Gastroesophageal sphincter (tissue), 3 donors: ENCODE data around the gene KCNMA1.

Source experiments
- CTCF ChIP-seq, 4 experiments: fragments of 200-600 bp in 2 of 4; fragments of 450-650 bp in 2 of 4; sonication (generic) in 1 of 4; IDR thresholded peaks; one replicate each; pipeline ENCODE4 v1.5.1; 2017 to 2019; ENCODE audit warnings: antibody characterized with exemption in 4 of 4, mild to moderate bottlenecking in 2 of 4, moderate library complexity in 2 of 4
- POLR2A ChIP-seq, 2 donors: fragments of 450-650 bp; IDR thresholded peaks; one replicate each; pipeline ENCODE4 v1.6.1; 2017; ENCODE audit warnings: antibody characterized with exemption in 2 of 2, mild to moderate bottlenecking in 2 of 2, moderate library complexity in 1 of 2

DNA sequence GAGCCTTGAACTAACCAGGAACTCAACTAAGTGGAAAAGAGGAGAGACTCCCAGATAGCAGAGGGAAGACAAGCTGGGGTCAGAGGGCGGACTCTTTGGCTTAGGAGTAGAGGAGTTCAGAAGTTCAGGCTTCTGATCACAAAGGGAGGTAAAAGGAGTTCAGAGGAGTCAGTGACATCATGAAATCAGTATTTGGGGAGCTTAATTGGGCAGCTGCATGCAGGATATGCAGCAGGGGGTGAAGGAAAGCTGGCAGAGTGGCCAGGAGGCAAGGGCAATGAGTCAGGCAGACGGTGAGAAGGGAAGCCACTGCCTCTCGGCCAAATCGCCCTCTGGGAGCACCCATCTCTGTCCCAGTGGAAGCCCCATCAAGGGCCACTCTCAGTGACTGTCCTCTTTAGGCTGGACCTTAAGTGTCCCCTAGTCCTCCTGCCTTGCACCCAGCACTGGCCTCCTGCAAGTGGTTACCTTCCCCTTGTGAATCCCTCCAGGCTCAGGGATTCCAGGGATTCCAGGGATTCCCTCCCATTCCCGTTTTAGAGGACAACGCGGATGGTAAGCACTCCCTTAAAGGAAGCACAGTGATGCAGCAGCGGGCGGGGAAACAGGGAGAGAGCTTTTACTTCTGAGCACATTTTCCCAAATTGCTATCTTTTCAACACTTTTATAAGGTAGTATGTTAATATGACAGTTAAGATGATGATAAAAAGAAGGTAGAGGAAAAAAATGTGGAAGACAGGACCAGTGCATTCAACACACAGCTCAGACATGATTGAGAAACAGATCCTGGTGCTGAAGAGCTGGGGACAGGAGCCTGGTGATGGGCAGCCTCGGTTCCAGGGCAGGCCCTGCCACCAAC is 72.6 kb downstream of the KCNMA1 start:
- TF ChIP-seq CTCF (IDR thresholded peaks at IDR 0.05) (no peak), POLR2A (IDR thresholded peaks at IDR 0.05) (no peak)
